ENCODE data around the gene GPR146. TPM values are rescaled to one million over a fixed set of nuclear protein-coding genes. Genes with fewer than 3 reads are reported as not detected.

Gene GPR146
- total RNA-seq, 2 donors from 2014 or later: 9.0 to 20.3 TPM

- no peaks in the 10 kb centered on the region for H3K27me3 ChIP-seq (replicated peaks; ENCODE audit: insufficient read depth)
- H3K4me1 ChIP-seq (ENCODE audit: control insufficient read depth in 1 of 2, low read depth in 2 of 2): peaks cover 14 to 31% of the 10 kb centered on the region in 2 donors
- H3K9me3 ChIP-seq: no peaks in the 10 kb centered on the region
- ATAC-seq (ENCODE audit: insufficient number of reproducible peaks, low FRiP score, low read depth): no peak
- no peak for TF ChIP-seq CTCF (IDR thresholded peaks at IDR 0.05)
- H3K36me3 ChIP-seq: no peaks in the 10 kb centered on the region
- H3K4me3 ChIP-seq: no peak overlapping the region
- peak overlapping the region; percentile 25 to 48 for H3K27ac ChIP-seq
- no peak for DNase-seq (ENCODE audit: low spot score)
Measured at GRCh38 chr7:1100834-1101562, 56.7 kb downstream of the GPR146 start.

GRCh38 chr7:1101563-1102431 lies 57.5 kb downstream of the GPR146 start:
- peak overlapping the region; percentile 25 to 48 for H3K27ac ChIP-seq
- no peak for DNase-seq (ENCODE audit: low spot score)
- peak overlapping the region; percentile 37 for H3K4me3 ChIP-seq
- no peaks in the 10 kb centered on the region for H3K9me3 ChIP-seq
- peak; percentile 16 for TF ChIP-seq CTCF (IDR thresholded peaks at IDR 0.05)
- peaks cover 10 to 23% of the 10 kb centered on the region in 2 donors for H3K4me1 ChIP-seq (ENCODE audit: control insufficient read depth in 1 of 2, low read depth in 2 of 2)
- H3K27me3 ChIP-seq (replicated peaks; ENCODE audit: insufficient read depth): no peaks in the 10 kb centered on the region
- H3K36me3 ChIP-seq: no peaks in the 10 kb centered on the region
- peak; percentile 20 for ATAC-seq (ENCODE audit: insufficient number of reproducible peaks, low FRiP score, low read depth)

GRCh38 chr7:1103009-1103788 lies 58.9 kb downstream of the GPR146 start:
- H3K27me3 ChIP-seq (replicated peaks; ENCODE audit: insufficient read depth): no peaks in the 10 kb centered on the region
- no peak overlapping the region for H3K4me3 ChIP-seq
- H3K9me3 ChIP-seq: no peaks in the 10 kb centered on the region
- no peak for ATAC-seq (ENCODE audit: insufficient number of reproducible peaks, low FRiP score, low read depth)
- no peak for TF ChIP-seq CTCF (IDR thresholded peaks at IDR 0.05)
- DNase-seq (ENCODE audit: low spot score): no peak
- H3K27ac ChIP-seq: no peak overlapping the region
- H3K36me3 ChIP-seq: no peaks in the 10 kb centered on the region
- H3K4me1 ChIP-seq (ENCODE audit: control insufficient read depth in 1 of 2, low read depth in 2 of 2): peaks cover 10 to 19% of the 10 kb centered on the region in 2 donors

GRCh38 chr7:1103789-1104515 lies 59.6 kb downstream of the GPR146 start:
- H3K9me3 ChIP-seq: no peaks in the 10 kb centered on the region
- H3K36me3 ChIP-seq: no peaks in the 10 kb centered on the region
- no peak overlapping the region for H3K27ac ChIP-seq
- no peak for TF ChIP-seq CTCF (IDR thresholded peaks at IDR 0.05)
- no peaks in the 10 kb centered on the region for H3K27me3 ChIP-seq (replicated peaks; ENCODE audit: insufficient read depth)
- no peak overlapping the region for H3K4me3 ChIP-seq
- DNase-seq (ENCODE audit: low spot score) (no peak), ATAC-seq (ENCODE audit: insufficient number of reproducible peaks, low FRiP score, low read depth) (no peak)
- H3K4me1 ChIP-seq (ENCODE audit: control insufficient read depth in 1 of 2, low read depth in 2 of 2): peaks cover 10 to 19% of the 10 kb centered on the region in 2 donors

Data from thoracic aorta (tissue), 2 donors.